Epithelial cell of proximal tubule (primary cell): ENCODE measurements around the gene A2ML1. TPM values are rescaled to one million over a fixed set of nuclear protein-coding genes. Genes with fewer than 3 reads are reported as not detected.

ENCODE experiments used
- DNase-seq: peaks from one replicate; pipeline ENCODE4 v3.0.0-alpha.2; 2011; ENCODE audit warnings: low read depth
- H3K4me3 ChIP-seq: 2 replicates; pipeline ENCODE4 v1.5.1; 2011; ENCODE audit warnings: low read depth, mild to moderate bottlenecking, low read length
- CTCF ChIP-seq: conservative IDR thresholded peaks from 2 replicates; pipeline ENCODE4 v1.5.1; 2012; ENCODE audit warnings: low read depth, mild to moderate bottlenecking, low read length
- total RNA-seq: library from RNA; depleted of rRNA; stranded (reverse); fragments of >200 nt; gene quantifications from 2 replicates; pipeline ENCODE4 v1.2.3, GENCODE V29; 2015

The A2ML1 gene
- total RNA-seq, 1 donor from 2014 or later, result not detected

- TF ChIP-seq CTCF, result no peak
Observed at GRCh38 chr12:8832500-8832899, 10.1 kb downstream of the A2ML1 start.

GRCh38 chr12:8834230-8834629, 11.8 kb downstream of the A2ML1 start:
- TF ChIP-seq CTCF, result no peak
- DNase-seq, result no peak

More at GRCh38 chr12:8832500-8832899, 10.1 kb downstream of the A2ML1 start:
- H3K4me3 ChIP-seq, result no peak overlapping the region
- DNase-seq, result no peak

GRCh38 chr12:8837291-8837690, 14.9 kb downstream of the A2ML1 start:
- no peak for DNase-seq
- TF ChIP-seq CTCF, result no peak
- no peak overlapping the region for H3K4me3 ChIP-seq

More at GRCh38 chr12:8834230-8834629, 11.8 kb downstream of the A2ML1 start:
- no peak overlapping the region for H3K4me3 ChIP-seq

GRCh38 chr12:8840321-8840720, 17.9 kb downstream of the A2ML1 start:
- DNase-seq, result no peak
- no peak overlapping the region for H3K4me3 ChIP-seq
- TF ChIP-seq CTCF, result no peak

GRCh38 chr12:8840938-8841633, 18.7 kb downstream of the A2ML1 start:
- no peak overlapping the region for H3K4me3 ChIP-seq
- no peak for TF ChIP-seq CTCF
- DNase-seq, result no peak

GRCh38 chr12:8841778-8842177, 19.4 kb downstream of the A2ML1 start:
- no peak for DNase-seq
- no peak for TF ChIP-seq CTCF
- no peak overlapping the region for H3K4me3 ChIP-seq

GRCh38 chr12:8844665-8845064, 22.2 kb downstream of the A2ML1 start:
- no peak for DNase-seq
- TF ChIP-seq CTCF, result no peak
- no peak overlapping the region for H3K4me3 ChIP-seq
